Stimulated activated CD8-positive, alpha-beta memory T cell treated with anti-CD3 and anti-CD28 coated beads, Interleukin-7, amount 100 ng/mL, for 48 hours (primary cell): ENCODE data around the gene RYR1.
"Not testable (repeated sequence)": the region's sequence is repeated elsewhere in the genome, so short reads cannot be mapped to it uniquely, and the experiment has no call there.

ENCODE experiments used
- DNase-seq, 2 donors: peaks; one replicate each; pipeline ENCODE4 v3.0.0-alpha.2; 2020; ENCODE audit warnings: low read depth in 1 of 2; ENCODE audit errors: extremely low read depth in 1 of 2

The RYR1 gene

GRCh38 chr19:38488096-38488495, 54.6 kb downstream of the RYR1 start:
- no peak for DNase-seq

GRCh38 chr19:38488776-38489481, 55.4 kb downstream of the RYR1 start:
- no peak for DNase-seq

- no peak for DNase-seq
Observed at GRCh38 chr19:38490861-38491260, 57.4 kb downstream of the RYR1 start.

- no peak for DNase-seq
Observed at GRCh38 chr19:38492181-38492813, 58.8 kb downstream of the RYR1 start.

- DNase-seq: no peak
Observed at GRCh38 chr19:38494379-38494778, 60.9 kb downstream of the RYR1 start.

DNA sequence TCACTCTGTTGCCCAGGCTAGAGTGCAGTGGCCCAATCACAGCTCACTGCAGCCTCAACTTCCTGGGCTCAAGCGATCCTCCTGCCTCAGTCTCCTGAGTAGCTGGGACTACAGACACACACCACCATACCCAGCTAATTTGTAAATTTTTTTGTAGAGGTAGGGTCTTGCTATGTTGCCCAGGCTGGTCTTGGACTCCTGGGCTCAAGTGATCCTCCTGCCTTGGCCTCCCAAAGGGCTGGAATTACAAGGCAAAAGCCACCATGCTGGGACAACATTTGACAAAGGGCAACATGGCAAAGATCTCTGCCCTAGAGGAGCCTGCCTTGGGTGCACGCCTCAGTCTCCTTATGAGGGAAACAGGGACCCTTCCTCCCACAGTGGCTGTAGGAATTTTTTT, 61.9 kb downstream of the RYR1 start:
- not testable (repeated sequence) for DNase-seq

GRCh38 chr19:38496116-38496515, 62.6 kb downstream of the RYR1 start:
- DNase-seq: no peak

GRCh38 chr19:38496603-38497487, 63.4 kb downstream of the RYR1 start:
- DNase-seq: no peak

- no peak for DNase-seq
Observed at GRCh38 chr19:38497907-38498306, 64.4 kb downstream of the RYR1 start.

GRCh38 chr19:38499532-38499931, 66.0 kb downstream of the RYR1 start:
- DNase-seq: no peak

GRCh38 chr19:38500450-38500849, 67.0 kb downstream of the RYR1 start:
- DNase-seq: no peak

GRCh38 chr19:38502410-38503076, 69.1 kb downstream of the RYR1 start:
- no peak for DNase-seq

GRCh38 chr19:38503077-38503410, 69.6 kb downstream of the RYR1 start:
- DNase-seq: no peak

- no peak for DNase-seq
Observed at GRCh38 chr19:38505958-38506357, 72.5 kb downstream of the RYR1 start.

- no peak for DNase-seq
Observed at GRCh38 chr19:38506375-38506722, 72.9 kb downstream of the RYR1 start.

- DNase-seq: peak; percentile 9 to 95
Observed at GRCh38 chr19:38506723-38507550, 73.4 kb downstream of the RYR1 start.

DNA sequence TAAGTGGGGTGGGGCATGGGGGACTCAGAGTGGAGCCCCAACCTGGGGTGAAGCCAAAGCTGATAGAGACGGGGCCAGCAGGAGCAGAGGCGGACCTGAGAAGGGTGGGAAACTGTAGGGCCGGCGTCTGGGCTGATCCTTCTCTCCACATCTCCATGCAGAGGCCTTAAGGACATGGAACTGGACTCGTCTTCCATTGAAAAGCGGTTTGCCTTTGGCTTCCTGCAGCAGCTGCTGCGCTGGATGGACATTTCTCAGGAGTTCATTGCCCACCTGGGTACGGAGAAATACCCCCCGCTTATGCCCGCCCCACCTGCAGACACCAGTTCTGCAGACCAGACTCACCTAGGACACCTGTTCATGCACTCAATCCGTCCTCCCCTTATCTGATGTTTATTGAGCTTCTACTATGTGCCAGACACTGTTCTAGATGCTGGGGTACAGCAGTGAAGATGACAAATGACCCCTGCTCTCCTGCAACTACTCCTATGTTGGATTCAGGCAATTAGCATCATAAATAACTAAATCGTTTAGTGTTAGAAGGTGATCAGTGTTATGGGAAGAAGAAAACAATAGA, 74.1 kb downstream of the RYR1 start:
- no peak for DNase-seq

GRCh38 chr19:38508507-38508906, 75.0 kb downstream of the RYR1 start:
- DNase-seq: no peak

GRCh38 chr19:38509027-38509426, 75.5 kb downstream of the RYR1 start:
- no peak for DNase-seq

- DNase-seq: no peak
Observed at GRCh38 chr19:38511074-38511708, 77.7 kb downstream of the RYR1 start.
